ENCODE results near the gene METTL9.

- TF ChIP-seq POLR2A (IDR thresholded peaks at IDR 0.05) (no peak), CTCF (IDR thresholded peaks at IDR 0.05) (no peak)
Observed at GRCh38 chr16:21683184-21683583, 83.8 kb downstream of the METTL9 start.
